Activated CD4-positive, alpha-beta T cell treated with anti-CD3 and anti-CD28 coated beads for 36 hours (primary cell): ENCODE measurements around the gene PPAN. TPM values are rescaled to one million over a fixed set of nuclear protein-coding genes. Genes with fewer than 3 reads are reported as not detected.

Experiments used
- ATAC-seq: fragments of 200-7000 bp; cut with Tn5 transposase; one replicate; pipeline ENCODE4 v1.10.0; 2021; ENCODE audit warnings: mild to moderate bottlenecking, moderate library complexity
- CTCF ChIA-PET: fragments of 350-600 bp; sonication (Branson Sonifier 250); formaldehyde crosslinking; loops from one replicate; lab custom pipeline; 2021; ENCODE audit warnings: antibody characterized with exemption; lab: Charles Lee
- POLR2A ChIA-PET: fragments of 350-600 bp; sonication (Branson Sonifier 250); formaldehyde crosslinking; loops from one replicate; lab custom pipeline; 2021; ENCODE audit warnings: antibody characterized with exemption, inconsistent platforms; lab: Charles Lee
- DNase-seq: peaks from one replicate; pipeline ENCODE4 v3.0.0-alpha.2; 2020
- H3K27ac Mint-ChIP-seq: one replicate; pipeline ENCODE4 v1.8.0; 2021; ENCODE audit warnings: mixed read lengths
- H3K27me3 Mint-ChIP-seq: one replicate; pipeline ENCODE4 v1.8.0; 2021; ENCODE audit warnings: mixed read lengths
- H3K36me3 Mint-ChIP-seq: one replicate; pipeline ENCODE4 v1.8.0; 2021; ENCODE audit warnings: low read depth, mixed read lengths
- H3K4me1 Mint-ChIP-seq: one replicate; pipeline ENCODE4 v1.8.0; 2021; ENCODE audit warnings: mixed read lengths
- H3K4me3 Mint-ChIP-seq: one replicate; pipeline ENCODE4 v1.8.0; 2021; ENCODE audit warnings: mild to moderate bottlenecking, moderate library complexity, mixed read lengths
- H3K9me3 Mint-ChIP-seq: one replicate; pipeline ENCODE4 v1.8.0; 2021; ENCODE audit warnings: low read depth, mixed read lengths
- intact Hi-C, 2 experiments: fragments of 100-400 bp; cut with DNase I in 1 of 2; cut with micrococcal nuclease in 1 of 2; formaldehyde crosslinking; loops; one replicate each; pipeline versions ENCODE4 v1.14.2 to v1.15.1; 2022 to 2024; cut with DNase I, micrococcal nuclease
- total RNA-seq, 2 experiments: library from RNA; stranded (reverse); gene quantifications; one replicate each; pipeline ENCODE4 v1.2.3, GENCODE V29; 2021

Gene PPAN
- total RNA-seq, 2 experiments from 2014 or later = 139 to 149 TPM

- H3K9me3 Mint-ChIP-seq = no peaks in the 10 kb centered on the region
- peak overlapping the region; percentile 19 for H3K27ac Mint-ChIP-seq
- peaks cover 85% of the 10 kb centered on the region for H3K36me3 Mint-ChIP-seq
- no peak overlapping the region for H3K4me3 Mint-ChIP-seq
- CTCF ChIA-PET = interaction anchor here (0.7 kb wide), 2 partner anchors 32 to 169 kb away, joined by 3 to 4 read pairs; no protein-coding TSS in a partner anchor
- no peaks in the 10 kb centered on the region for H3K27me3 Mint-ChIP-seq
- intact Hi-C loops = loop anchor here in 1 of 2 experiments (10.0 kb wide), 1 partner anchor 533 kb away; no protein-coding TSS in a partner anchor
- DNase-seq = no peak
- POLR2A ChIA-PET = interaction anchor here (0.6 kb wide), 1 partner anchor 9 kb away, joined by 10 read pairs; no protein-coding TSS in a partner anchor
- H3K4me1 Mint-ChIP-seq = peaks cover 32% of the 10 kb centered on the region
- ATAC-seq = no peak
Observed at GRCh38 chr19:10141973-10142372, 35.8 kb downstream of the PPAN start.

GRCh38 chr19:10142701-10143375, 36.7 kb downstream of the PPAN start:
- peaks cover 32% of the 10 kb centered on the region for H3K4me1 Mint-ChIP-seq
- H3K4me3 Mint-ChIP-seq = no peak overlapping the region
- ChIA-PET POLR2A (interaction anchor here (0.6 to 1.0 kb wide), 3 partner anchors 35 to 45 kb away, joined by 3 to 4 read pairs (median 3); no protein-coding TSS in a partner anchor), CTCF (interaction anchor here (0.7 to 1.3 kb wide), 7 partner anchors 12 to 212 kb away, joined by 3 to 5 read pairs (median 4); no protein-coding TSS in a partner anchor)
- DNase-seq (peak; percentile 45), ATAC-seq (peak; percentile 82)
- H3K9me3 Mint-ChIP-seq = no peaks in the 10 kb centered on the region
- no peaks in the 10 kb centered on the region for H3K27me3 Mint-ChIP-seq
- H3K27ac Mint-ChIP-seq = peak overlapping the region; percentile 79
- intact Hi-C loops = loop anchor here in 1 of 2 experiments (10.0 kb wide), 1 partner anchor 532 kb away; no protein-coding TSS in a partner anchor
- peaks cover 83% of the 10 kb centered on the region for H3K36me3 Mint-ChIP-seq

GRCh38 chr19:10143681-10144080, 37.5 kb downstream of the PPAN start:
- H3K4me3 Mint-ChIP-seq = no peak overlapping the region

DNA sequence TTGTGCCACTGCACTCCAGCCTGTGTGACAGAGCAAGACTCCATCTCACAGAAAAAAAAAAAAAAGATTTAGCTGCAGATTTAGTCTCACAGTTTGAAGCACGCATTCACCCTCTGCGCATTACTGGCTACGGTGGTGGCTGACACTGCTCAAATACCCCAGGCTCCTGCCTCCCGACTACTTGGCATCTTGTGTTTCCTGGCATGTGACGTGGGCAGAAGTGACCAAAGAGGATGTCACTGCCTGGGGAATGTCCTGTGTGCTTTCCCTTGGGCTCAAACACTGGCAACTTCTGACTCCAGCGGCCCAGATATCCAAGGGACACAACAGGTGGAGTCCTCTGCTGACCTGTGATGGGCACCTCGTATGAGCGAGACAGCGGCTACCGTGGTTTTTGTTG, 38.2 kb downstream of the PPAN start:
- peak overlapping the region; percentile 67 for H3K27ac Mint-ChIP-seq
- peaks cover 32% of the 10 kb centered on the region for H3K4me1 Mint-ChIP-seq
- ChIA-PET POLR2A (interaction anchor here (0.6 kb wide), 2 partner anchors 12 to 81 kb away, joined by 3 to 4 read pairs; no protein-coding TSS in a partner anchor), CTCF (interaction anchor here (0.6 kb wide), 1 partner anchor 244 kb away, joined by 3 read pairs; no protein-coding TSS in a partner anchor)
- intact Hi-C loops = loop anchor here in 1 of 2 experiments (10.0 kb wide), 1 partner anchor 530 kb away; no protein-coding TSS in a partner anchor
- no peak overlapping the region for H3K4me3 Mint-ChIP-seq
- DNase-seq = no peak
- H3K36me3 Mint-ChIP-seq = peaks cover 77% of the 10 kb centered on the region
- no peak for ATAC-seq
- no peaks in the 10 kb centered on the region for H3K27me3 Mint-ChIP-seq
- no peaks in the 10 kb centered on the region for H3K9me3 Mint-ChIP-seq

More at GRCh38 chr19:10143681-10144080, 37.5 kb downstream of the PPAN start:
- Mint-ChIP-seq H3K4me1 (peaks cover 32% of the 10 kb centered on the region), H3K36me3 (peaks cover 79% of the 10 kb centered on the region), H3K9me3 (no peaks in the 10 kb centered on the region), H3K27ac (peak overlapping the region; percentile 79), H3K27me3 (no peaks in the 10 kb centered on the region)
- intact Hi-C loops = loop anchor here in 1 of 2 experiments (10.0 kb wide), 1 partner anchor 531 kb away; no protein-coding TSS in a partner anchor
- POLR2A ChIA-PET = interaction anchor here (0.6 to 1.0 kb wide), 3 partner anchors 11 to 44 kb away, joined by 3 to 4 read pairs (median 3); no protein-coding TSS in a partner anchor
- CTCF ChIA-PET = interaction anchor here (0.7 to 1.3 kb wide), 3 partner anchors 13 to 35 kb away, joined by 3 to 5 read pairs (median 4); no protein-coding TSS in a partner anchor
- DNase-seq (peak; percentile 21), ATAC-seq (no peak)

- CTCF ChIA-PET = interaction anchor here (0.7 kb wide), 1 partner anchor 31 kb away, joined by 3 read pairs; no protein-coding TSS in a partner anchor
Observed at GRCh38 chr19:10145031-10145430, 38.9 kb downstream of the PPAN start.

DNA sequence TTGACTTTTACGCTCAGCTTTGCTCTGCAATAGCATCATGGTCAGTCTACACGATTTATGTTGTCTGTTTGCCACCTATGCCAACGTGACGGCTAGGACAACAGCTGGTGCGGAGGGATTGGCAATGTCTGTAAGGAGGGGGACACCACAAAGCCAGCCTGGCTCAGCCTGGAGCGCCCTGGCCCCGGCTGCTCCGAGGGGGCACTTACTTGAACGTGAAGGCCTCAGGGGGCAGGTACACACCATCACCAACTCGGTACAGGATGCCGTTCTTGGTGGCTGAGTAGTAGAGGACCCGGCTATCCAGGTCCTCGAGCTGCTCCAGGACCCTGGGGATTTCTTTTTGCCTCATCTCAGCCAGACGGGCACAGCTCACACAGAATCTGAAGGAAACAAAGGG, 40.0 kb downstream of the PPAN start:
- Mint-ChIP-seq H3K9me3 (no peaks in the 10 kb centered on the region), H3K27me3 (no peaks in the 10 kb centered on the region), H3K36me3 (peaks cover 83% of the 10 kb centered on the region), H3K4me1 (peaks cover 32% of the 10 kb centered on the region), H3K27ac (no peak overlapping the region), H3K4me3 (no peak overlapping the region)
- no peak for ATAC-seq
- ChIA-PET CTCF (interaction anchor here (0.5 kb wide), 1 partner anchor 225 kb away, joined by 3 read pairs; no protein-coding TSS in a partner anchor), POLR2A (interaction anchor here (0.7 kb wide), 2 partner anchors 23 to 98 kb away, joined by 3 to 5 read pairs; no protein-coding TSS in a partner anchor)
- intact Hi-C loops = loop anchor here in 1 of 2 experiments (10.0 kb wide), 1 partner anchor 529 kb away; no protein-coding TSS in a partner anchor
- no peak for DNase-seq

More at GRCh38 chr19:10145031-10145430, 38.9 kb downstream of the PPAN start:
- no peaks in the 10 kb centered on the region for H3K9me3 Mint-ChIP-seq
- H3K27me3 Mint-ChIP-seq = no peaks in the 10 kb centered on the region
- POLR2A ChIA-PET = interaction anchor here (0.6 kb wide), 1 partner anchor 80 kb away, joined by 4 read pairs; no protein-coding TSS in a partner anchor
- H3K4me3 Mint-ChIP-seq = no peak overlapping the region
- peaks cover 32% of the 10 kb centered on the region for H3K4me1 Mint-ChIP-seq
- peak overlapping the region; percentile 55 for H3K27ac Mint-ChIP-seq
- H3K36me3 Mint-ChIP-seq = peaks cover 78% of the 10 kb centered on the region
- ATAC-seq = peak; percentile 31
- no peak for DNase-seq
- intact Hi-C loops = loop anchor here in 1 of 2 experiments (10.0 kb wide), 1 partner anchor 530 kb away; no protein-coding TSS in a partner anchor

DNA sequence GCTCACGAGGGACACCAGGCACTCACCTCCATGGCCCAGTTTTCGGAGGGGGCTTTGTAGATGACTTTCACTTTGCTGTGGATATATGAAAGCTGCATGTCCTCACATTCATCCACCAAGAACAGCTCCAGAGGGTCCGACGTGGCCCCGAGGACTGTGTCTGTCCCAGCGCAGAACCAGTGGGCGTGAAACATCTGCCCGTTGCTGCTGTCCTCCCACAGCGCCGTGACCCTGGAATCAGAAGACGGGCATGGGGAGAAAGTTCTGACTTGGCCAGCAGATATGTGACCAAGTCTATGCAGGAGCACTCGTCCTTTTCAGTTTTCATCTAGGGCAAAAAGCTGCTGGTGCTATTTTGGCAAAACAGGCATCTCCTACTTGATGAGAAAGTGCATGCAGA, 43.3 kb downstream of the PPAN start:
- Mint-ChIP-seq H3K36me3 (peaks cover 81% of the 10 kb centered on the region), H3K27ac (no peak overlapping the region), H3K27me3 (no peaks in the 10 kb centered on the region), H3K9me3 (no peaks in the 10 kb centered on the region), H3K4me3 (no peak overlapping the region), H3K4me1 (peaks cover 12% of the 10 kb centered on the region)
- no peak for DNase-seq
- intact Hi-C loops = loop anchor here in 1 of 2 experiments (10.0 kb wide), 1 partner anchor 525 kb away; no protein-coding TSS in a partner anchor
- CTCF ChIA-PET = interaction anchor here (0.6 kb wide), 1 partner anchor 121 kb away, joined by 3 read pairs; no protein-coding TSS in a partner anchor
- POLR2A ChIA-PET = no interaction called here
- no peak for ATAC-seq

DNA sequence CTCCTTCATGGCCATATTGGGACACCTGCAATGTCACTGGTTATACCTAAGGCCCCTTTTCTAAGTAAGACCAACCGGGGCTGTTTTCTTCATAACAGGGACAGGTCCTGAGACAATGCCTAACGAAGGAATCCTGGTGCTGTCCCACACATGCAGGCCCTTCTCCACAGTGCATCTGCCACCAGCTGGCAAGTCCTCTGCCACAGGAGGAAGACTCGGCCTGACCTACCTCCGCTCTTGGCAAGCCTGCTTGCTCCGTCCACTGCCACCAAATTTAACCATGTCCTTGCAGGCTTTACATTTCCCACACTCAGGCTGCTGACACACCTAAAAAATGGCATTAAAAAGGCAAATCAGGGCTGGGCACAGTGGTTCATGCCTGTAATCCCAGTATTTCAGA, 45.4 kb downstream of the PPAN start:
- ChIA-PET POLR2A (no interaction called here), CTCF (no interaction called here)
- ATAC-seq (no peak), DNase-seq (no peak)
- peaks cover under 1% of the 10 kb centered on the region for H3K4me1 Mint-ChIP-seq
- H3K27ac Mint-ChIP-seq = no peak overlapping the region
- no peaks in the 10 kb centered on the region for H3K27me3 Mint-ChIP-seq
- no peaks in the 10 kb centered on the region for H3K9me3 Mint-ChIP-seq
- H3K36me3 Mint-ChIP-seq = peaks cover 77% of the 10 kb centered on the region
- intact Hi-C loops = no loop called here
- no peak overlapping the region for H3K4me3 Mint-ChIP-seq

GRCh38 chr19:10152100-10152499, 45.9 kb downstream of the PPAN start:
- peaks cover 77% of the 10 kb centered on the region for H3K36me3 Mint-ChIP-seq
- no peak for DNase-seq
- CTCF ChIA-PET = interaction anchor here (0.7 kb wide), 1 partner anchor 32 kb away, joined by 4 read pairs; the partner anchor contains the start of gene EIF3G
- H3K4me1 Mint-ChIP-seq = no peaks in the 10 kb centered on the region
- H3K4me3 Mint-ChIP-seq = no peak overlapping the region
- H3K27me3 Mint-ChIP-seq = no peaks in the 10 kb centered on the region
- POLR2A ChIA-PET = interaction anchor here (0.9 kb wide), 1 partner anchor 90 kb away, joined by 4 read pairs; no protein-coding TSS in a partner anchor
- ATAC-seq = peak; percentile 71
- no peak overlapping the region for H3K27ac Mint-ChIP-seq
- intact Hi-C loops = no loop called here
- H3K9me3 Mint-ChIP-seq = no peaks in the 10 kb centered on the region

DNA sequence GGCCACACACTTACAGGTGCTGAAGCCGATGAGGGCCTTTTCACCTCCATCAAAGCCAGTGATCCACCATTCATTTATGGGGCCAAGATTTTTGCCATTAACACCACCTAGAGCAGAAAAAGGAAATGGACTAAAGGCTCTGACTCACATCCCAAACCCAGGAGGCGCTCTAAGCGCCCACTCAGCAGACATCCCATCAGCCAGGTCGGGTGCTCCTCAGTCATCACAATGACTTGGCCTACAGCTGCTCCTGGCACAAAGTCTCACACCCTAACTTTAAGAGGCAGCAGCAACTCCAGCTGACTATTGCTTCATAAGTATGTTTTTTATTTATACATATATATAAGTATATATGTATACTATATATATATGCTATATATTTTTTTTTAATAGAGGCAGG, 49.7 kb downstream of the PPAN start:
- intact Hi-C loops = no loop called here
- ChIA-PET CTCF (no interaction called here), POLR2A (interaction anchor here (0.6 kb wide), 1 partner anchor 328 kb away, joined by 3 read pairs; the partner anchor contains the start of gene UBL5)
- ATAC-seq (no peak), DNase-seq (no peak)
- peaks cover 77% of the 10 kb centered on the region for H3K36me3 Mint-ChIP-seq
- H3K27ac Mint-ChIP-seq = no peak overlapping the region
- no peaks in the 10 kb centered on the region for H3K9me3 Mint-ChIP-seq
- no peaks in the 10 kb centered on the region for H3K27me3 Mint-ChIP-seq
- H3K4me1 Mint-ChIP-seq = no peaks in the 10 kb centered on the region
- H3K4me3 Mint-ChIP-seq = no peak overlapping the region

- Mint-ChIP-seq H3K36me3 (peaks cover 69% of the 10 kb centered on the region), H3K9me3 (no peaks in the 10 kb centered on the region), H3K4me3 (no peak overlapping the region), H3K27me3 (no peaks in the 10 kb centered on the region), H3K4me1 (no peaks in the 10 kb centered on the region), H3K27ac (no peak overlapping the region)
- ChIA-PET POLR2A (interaction anchor here (0.7 kb wide), 1 partner anchor 25 kb away, joined by 3 read pairs; no protein-coding TSS in a partner anchor), CTCF (no interaction called here)
- ATAC-seq (no peak), DNase-seq (no peak)
- intact Hi-C loops = no loop called here
Observed at GRCh38 chr19:10158071-10158470, 51.9 kb downstream of the PPAN start.
